T-cell (primary cell): ENCODE data around the gene RAB11B. TPM values are rescaled to one million over a fixed set of nuclear protein-coding genes. Genes with fewer than 3 reads are reported as not detected.

Experiments
- ATAC-seq, 4 experiments: fragments of 200-7000 bp in 3 of 4; fragments of 150-1000 bp in 1 of 4; cut with Tn5 transposase; replicated peaks in 1 of 4; 1 replicate in 3 of 4; 2 replicates in 1 of 4; pipeline ENCODE4 v1.10.0; 2021; ENCODE audit warnings: moderate library complexity in 3 of 4, mild to moderate bottlenecking in 2 of 4, moderate number of reproducible peaks in 1 of 4
- CTCF ChIA-PET, 2 donors: fragments of 300-600 bp; sonication (Branson Sonifier 250); formaldehyde crosslinking; loops; one replicate each; lab custom pipeline; 2022; ENCODE audit warnings: antibody characterized with exemption in 2 of 2; lab: Charles Lee
- POLR2A ChIA-PET, 2 donors: fragments of 300-600 bp; sonication (Branson Sonifier 250); formaldehyde crosslinking; loops; one replicate each; lab custom pipeline; 2022; ENCODE audit warnings: antibody characterized with exemption in 2 of 2; lab: Charles Lee
- DNase-seq, 35 experiments: peaks; one replicate each; pipeline versions ENCODE4 v3.0.0 to v3.0.0-alpha.2; 2013 to 2023
- H3K27ac ChIP-seq: one replicate; pipeline ENCODE4 v1.5.1; 2013; ENCODE audit warnings: low read length
- H3K27me3 ChIP-seq, 2 experiments: replicated peaks in 1 of 2; 1 replicate in 1 of 2; 2 replicates in 1 of 2; pipeline versions ENCODE4 v1.6.1 to v1.7.0; 2013; ENCODE audit warnings: low read length in 1 of 2, mixed read lengths in 1 of 2; ENCODE audit not compliant: control insufficient read depth in 2 of 2, insufficient read depth in 2 of 2; ENCODE audit errors: extremely low read depth in 1 of 2
- H3K36me3 ChIP-seq, 2 donors: 1 replicate in 1 of 2; 2 replicates in 1 of 2; pipeline versions ENCODE4 v1.6.1 to v1.7.0; 2013; ENCODE audit warnings: low read length in 1 of 2; ENCODE audit not compliant: control insufficient read depth in 2 of 2, insufficient read depth in 1 of 2; ENCODE audit errors: extremely low read depth in 1 of 2
- H3K4me1 ChIP-seq, 2 experiments: 1 replicate in 1 of 2; 2 replicates in 1 of 2; pipeline versions ENCODE4 v1.6.1 to v1.7.0; 2013; ENCODE audit warnings: low read length in 2 of 2, mixed read lengths in 1 of 2; ENCODE audit not compliant: insufficient read depth in 2 of 2, control insufficient read depth in 1 of 2; ENCODE audit errors: extremely low read depth in 1 of 2
- H3K4me3 ChIP-seq, 2 donors: 1 replicate in 1 of 2; 2 replicates in 1 of 2; pipeline versions ENCODE4 v1.5.1 to v1.7.0; 2013; ENCODE audit warnings: mild to moderate bottlenecking in 2 of 2, low read length in 1 of 2, moderate library complexity in 1 of 2; ENCODE audit not compliant: control insufficient read depth in 1 of 2; ENCODE audit errors: extremely low read depth in 1 of 2
- H3K9me3 ChIP-seq: 2 replicates; pipeline ENCODE4 v1.7.0; 2013
- H3K27ac Mint-ChIP-seq, 2 donors: one replicate each; pipeline ENCODE4 v1.8.0; 2020 to 2021; ENCODE audit warnings: mild to moderate bottlenecking in 2 of 2, mixed read lengths in 2 of 2
- H3K27me3 Mint-ChIP-seq, 2 donors: one replicate each; pipeline ENCODE4 v1.8.0; 2021 to 2022; ENCODE audit warnings: mixed read lengths in 2 of 2
- H3K36me3 Mint-ChIP-seq: one replicate; pipeline ENCODE4 v1.8.0; 2021; ENCODE audit warnings: mixed read lengths
- H3K4me1 Mint-ChIP-seq, 3 donors: one replicate each; pipeline ENCODE4 v1.8.0; 2020 to 2022; ENCODE audit warnings: mixed read lengths in 3 of 3, mild to moderate bottlenecking in 1 of 3
- H3K4me3 Mint-ChIP-seq, 3 donors: one replicate each; pipeline ENCODE4 v1.8.0; 2020 to 2022; ENCODE audit warnings: mild to moderate bottlenecking in 3 of 3, mixed read lengths in 3 of 3, moderate library complexity in 3 of 3
- H3K9me3 Mint-ChIP-seq, 3 donors: one replicate each; pipeline ENCODE4 v1.8.0; 2020 to 2022; ENCODE audit warnings: mixed read lengths in 3 of 3
- WGBS: methylation state at CpG from one replicate; pipeline ENCODE4 v1.1.5; 2013; ENCODE audit warnings: missing lambda C conversion rate; ENCODE audit not compliant: insufficient coverage; 5-methylcytosine and 5-hydroxymethylcytosine counted together
- total RNA-seq, 35 experiments: library from RNA in 6 of 35; stranded (reverse) in 6 of 35; fragments of 120-200 nt in 1 of 35; gene quantifications; one replicate each; pipeline versions ENCODE4 v1.2.1 to v1.2.4 and lab custom pipeline; 2013 to 2026

The RAB11B gene
- total RNA-seq, 5 donors from 2014 or later (not counting 1 experiment from before 2014, with no cell fraction given), result 87.5 to 125 (median 116) TPM

DNA sequence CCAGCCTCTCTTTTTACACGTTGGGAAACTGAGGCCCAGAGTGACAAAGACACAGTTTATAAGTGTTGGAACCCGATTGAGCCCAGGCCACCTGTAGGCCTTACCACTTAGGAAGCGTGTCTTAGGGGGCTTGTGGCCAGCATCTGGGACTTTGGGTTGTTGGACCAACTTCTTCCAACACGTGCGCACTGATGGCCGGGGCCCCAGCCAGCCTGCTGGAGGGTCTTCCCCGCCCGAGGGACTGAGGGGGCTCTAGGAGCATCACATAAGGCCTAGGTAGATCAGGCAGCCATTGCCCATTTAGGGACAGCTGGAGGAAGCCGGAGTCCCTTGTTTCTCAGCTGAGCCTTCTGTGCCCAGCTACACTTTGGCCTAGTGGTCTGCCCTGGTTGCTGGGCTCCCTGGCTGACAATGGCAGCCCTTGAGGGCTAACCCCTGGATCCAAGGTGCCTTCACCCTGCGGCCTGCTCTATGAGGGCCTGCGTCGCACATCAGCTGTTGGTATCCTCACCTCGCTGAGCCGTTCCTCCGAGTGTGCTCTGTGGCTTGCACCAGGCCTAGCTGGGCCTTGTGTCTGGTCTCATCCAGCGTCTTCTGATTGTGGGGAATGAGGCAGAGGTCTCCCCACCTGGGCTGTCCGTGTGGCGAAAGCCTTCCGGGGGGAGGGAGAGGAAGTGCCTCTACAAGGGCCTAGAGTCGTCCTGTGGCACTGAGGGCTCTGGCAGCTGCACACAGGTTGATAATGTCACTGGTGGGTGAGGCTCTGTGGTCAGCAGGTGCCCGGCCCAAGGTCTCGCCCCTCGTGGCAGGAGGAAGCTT is 1.2 kb downstream of the RAB11B start:
- Histone ChIP-seq H3K36me3 (peaks cover 6 to 7% of the 10 kb centered on the region in 2 donors), H3K27ac (peak overlapping the region; percentile 55), H3K4me3 (peak overlapping the region in 1 of 2 donors; percentile 79), H3K4me1 (peaks cover 7 to 41% of the 10 kb centered on the region in 2 experiments), H3K27me3 (no peaks in the 10 kb centered on the region), H3K9me3 (no peaks in the 10 kb centered on the region)
- H3K27me3 Mint-ChIP-seq, result no peaks in the 10 kb centered on the region
- peaks cover 26 to 47% (median 34%) of the 10 kb centered on the region in 3 donors for H3K4me1 Mint-ChIP-seq
- peaks cover 7% of the 10 kb centered on the region for H3K36me3 Mint-ChIP-seq
- H3K4me3 Mint-ChIP-seq, result peak overlapping the region; percentile 74 to 87 (median 80)
- ATAC-seq (no peak), DNase-seq (peak in 2 of 35 experiments; percentile 3 to 14)
- CTCF ChIA-PET, result interaction anchor here in 1 of 2 donors (0.6 to 2.5 kb wide), 2 partner anchors 22 to 825 kb away, joined by 4 to 24 read pairs; partner anchors contain the start of gene MARCHF2
- H3K27ac Mint-ChIP-seq, result peak overlapping the region; percentile 75 to 86
- POLR2A ChIA-PET, result no interaction called here
- WGBS, result 74% methylated on average over 22 of the region's 23 CpGs
- H3K9me3 Mint-ChIP-seq, result no peaks in the 10 kb centered on the region

DNA sequence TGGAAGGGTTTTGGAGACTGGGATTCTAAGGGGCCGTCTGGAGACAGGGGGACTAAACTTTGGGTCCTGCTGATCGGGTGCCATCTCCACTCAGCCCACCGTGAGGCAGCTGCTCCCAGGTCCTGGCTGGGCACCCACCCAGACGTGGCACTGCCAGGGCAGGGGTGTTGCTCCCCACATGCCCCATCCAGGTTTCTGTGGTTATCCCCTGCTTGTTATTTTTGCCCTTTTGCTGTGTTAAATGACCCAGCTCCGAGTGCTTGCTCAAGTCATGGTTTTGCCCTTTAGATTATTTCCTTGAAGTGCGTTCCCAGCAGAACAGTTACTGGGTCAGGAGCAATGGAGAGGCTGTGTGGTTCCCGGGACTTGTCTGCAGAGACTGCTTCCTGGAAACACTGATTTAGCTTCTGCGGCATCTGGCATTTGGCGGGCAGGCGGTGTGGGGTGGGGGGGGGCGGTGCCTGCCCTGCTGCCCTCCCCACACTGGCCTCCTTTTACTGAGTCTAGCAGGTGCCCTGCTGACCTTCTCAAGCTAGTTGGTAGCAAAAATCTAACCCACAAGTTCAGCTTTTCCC is 1.9 kb downstream of the RAB11B start:
- no peak overlapping the region for H3K4me3 ChIP-seq
- Mint-ChIP-seq H3K27me3 (no peaks in the 10 kb centered on the region), H3K36me3 (peaks cover 3% of the 10 kb centered on the region), H3K4me3 (peak overlapping the region; percentile 25 to 87 (median 53)), H3K9me3 (no peaks in the 10 kb centered on the region), H3K4me1 (peaks cover 33 to 50% (median 40%) of the 10 kb centered on the region in 3 donors), H3K27ac (peak overlapping the region; percentile 36 to 64)
- ChIA-PET CTCF (interaction anchor here (0.6 to 2.5 kb wide), 4 partner anchors 21 to 826 kb away, joined by 3 to 24 read pairs (median 4); partner anchors contain the start of gene MARCHF2 (in 1 of the 2)), POLR2A (interaction anchor here in 1 of 2 donors (0.6 kb wide), 1 partner anchor 51 kb away, joined by 5 read pairs; no protein-coding TSS in a partner anchor)
- no peak overlapping the region for H3K27ac ChIP-seq
- peaks cover 6 to 7% of the 10 kb centered on the region in 2 donors for H3K36me3 ChIP-seq
- DNase-seq (no peak), ATAC-seq (no peak)
- WGBS, result 60% methylated on average over 10 of the region's 11 CpGs
- H3K27me3 ChIP-seq, result no peaks in the 10 kb centered on the region
- H3K4me1 ChIP-seq, result peaks cover 7 to 48% of the 10 kb centered on the region in 2 experiments
- no peaks in the 10 kb centered on the region for H3K9me3 ChIP-seq

DNA sequence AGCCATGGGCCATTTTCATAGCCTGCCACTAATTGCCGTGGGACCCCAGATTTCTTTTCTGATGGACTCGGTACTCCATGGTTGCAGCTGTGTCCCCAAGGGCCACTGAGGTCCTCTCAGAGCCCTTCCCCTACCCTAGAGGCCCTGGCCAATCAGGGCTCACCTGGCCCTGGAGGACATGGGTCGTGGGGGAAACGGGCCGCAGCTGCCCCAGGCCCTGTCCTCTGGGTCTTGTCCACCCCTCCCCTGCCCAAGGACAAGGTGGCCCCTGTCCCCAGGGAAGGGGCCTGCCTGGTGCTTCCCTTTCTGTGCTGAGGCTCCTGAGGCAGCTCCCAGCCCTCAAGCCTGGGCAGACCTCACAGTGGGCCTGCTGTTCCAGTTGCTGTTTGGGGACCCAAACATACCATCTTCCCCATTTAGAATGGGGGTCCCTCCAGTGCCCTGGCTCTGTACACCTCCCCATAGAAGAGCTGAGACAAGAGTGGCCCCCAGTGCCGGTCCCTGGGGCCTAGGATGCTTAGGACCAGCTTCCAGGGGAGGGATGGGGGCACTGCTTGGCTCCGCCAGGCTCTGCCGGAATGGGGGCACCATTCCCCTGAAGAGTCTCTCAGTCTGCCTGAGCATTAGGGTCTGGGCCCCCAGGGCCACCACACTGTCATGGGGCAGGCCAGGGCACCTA is 3.2 kb downstream of the RAB11B start:
- H3K4me1 ChIP-seq, result peaks cover 7 to 57% of the 10 kb centered on the region in 2 experiments
- WGBS, result 90% methylated on average over 8 of the region's 8 CpGs
- ChIA-PET POLR2A (no interaction called here), CTCF (interaction anchor here (0.5 to 0.6 kb wide), 2 partner anchors 21 to 22 kb away, joined by 3 read pairs; no protein-coding TSS in a partner anchor)
- Mint-ChIP-seq H3K4me1 (peaks cover 36 to 58% (median 43%) of the 10 kb centered on the region in 3 donors), H3K36me3 (peaks cover 3% of the 10 kb centered on the region), H3K27me3 (no peaks in the 10 kb centered on the region), H3K9me3 (no peaks in the 10 kb centered on the region), H3K4me3 (peak overlapping the region in 1 of 3 donors; percentile 21), H3K27ac (peak overlapping the region in 1 of 2 donors; percentile 23)
- H3K36me3 ChIP-seq, result peaks cover 12 to 13% of the 10 kb centered on the region in 2 donors
- no peaks in the 10 kb centered on the region for H3K9me3 ChIP-seq
- no peak for ATAC-seq
- no peak overlapping the region for H3K27ac ChIP-seq
- DNase-seq, result no peak
- no peaks in the 10 kb centered on the region for H3K27me3 ChIP-seq
- H3K4me3 ChIP-seq, result no peak overlapping the region

DNA sequence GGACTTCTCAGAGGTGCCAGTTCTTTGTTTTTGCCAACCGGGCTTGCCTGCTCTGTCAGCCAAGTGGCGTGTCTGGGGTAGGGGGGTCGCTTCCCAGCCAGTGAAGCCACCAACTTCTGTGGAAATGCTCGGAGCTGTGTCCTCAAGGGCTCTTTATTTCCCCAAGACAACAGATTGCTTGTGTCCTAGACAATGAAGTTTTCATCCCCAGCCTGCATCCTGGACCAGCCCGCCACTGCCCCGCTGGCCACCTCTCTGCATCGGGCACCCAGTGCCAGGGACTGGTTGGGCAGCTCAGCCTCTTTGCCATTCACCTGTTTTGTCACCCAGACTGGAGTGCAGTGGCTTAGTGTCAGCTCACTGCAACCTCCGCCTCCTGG is 3.7 kb downstream of the RAB11B start:
- no peak overlapping the region for H3K27ac ChIP-seq
- DNase-seq (no peak), ATAC-seq (no peak)
- H3K4me1 Mint-ChIP-seq, result peaks cover 36 to 58% (median 43%) of the 10 kb centered on the region in 3 donors
- H3K4me3 ChIP-seq, result no peak overlapping the region
- peaks cover 3% of the 10 kb centered on the region for H3K36me3 Mint-ChIP-seq
- H3K4me1 ChIP-seq, result peaks cover 7 to 57% of the 10 kb centered on the region in 2 experiments
- ChIA-PET POLR2A (no interaction called here), CTCF (interaction anchor here (0.5 to 0.6 kb wide), 2 partner anchors 21 to 1708 kb away, joined by 3 read pairs; no protein-coding TSS in a partner anchor)
- H3K9me3 Mint-ChIP-seq, result no peaks in the 10 kb centered on the region
- H3K27me3 ChIP-seq, result no peaks in the 10 kb centered on the region
- no peak overlapping the region for H3K4me3 Mint-ChIP-seq
- no peak overlapping the region for H3K27ac Mint-ChIP-seq
- WGBS, result 90% methylated on average over 4 of the region's 8 CpGs
- no peaks in the 10 kb centered on the region for H3K9me3 ChIP-seq
- no peaks in the 10 kb centered on the region for H3K27me3 Mint-ChIP-seq
- peaks cover 12 to 14% of the 10 kb centered on the region in 2 donors for H3K36me3 ChIP-seq

DNA sequence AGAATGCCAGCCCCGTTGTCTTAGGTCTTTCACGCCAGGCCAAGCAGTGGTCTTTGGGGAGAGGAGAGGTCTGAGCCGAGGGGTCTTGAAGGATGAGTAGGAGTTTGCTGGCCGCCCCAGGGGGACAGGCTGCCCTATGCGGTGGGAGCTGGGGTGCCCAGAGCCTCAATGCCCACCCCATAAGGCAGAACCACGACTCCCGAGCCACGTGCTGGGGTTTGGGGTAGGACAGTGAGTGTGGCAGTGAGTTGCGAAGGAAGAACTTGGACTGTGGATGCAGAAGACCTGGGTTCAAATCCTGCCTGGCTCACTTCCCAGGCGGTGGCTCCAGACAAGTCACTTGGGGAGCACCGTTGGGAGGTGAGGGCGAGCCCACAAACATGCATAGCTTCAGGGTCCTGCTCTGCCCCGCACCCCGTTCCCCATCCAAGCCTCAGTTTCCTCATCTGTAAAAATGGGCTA is 5.5 kb downstream of the RAB11B start:
- CTCF ChIA-PET, result no interaction called here
- no peak overlapping the region for H3K4me3 ChIP-seq
- H3K9me3 Mint-ChIP-seq, result no peaks in the 10 kb centered on the region
- ATAC-seq, result no peak
- H3K36me3 ChIP-seq, result peaks cover 15 to 24% of the 10 kb centered on the region in 2 donors
- H3K27me3 Mint-ChIP-seq, result no peaks in the 10 kb centered on the region
- DNase-seq, result no peak
- H3K36me3 Mint-ChIP-seq, result peaks cover 8% of the 10 kb centered on the region
- peaks cover 36 to 50% (median 38%) of the 10 kb centered on the region in 3 donors for H3K4me1 Mint-ChIP-seq
- POLR2A ChIA-PET, result no interaction called here
- H3K27ac Mint-ChIP-seq, result no peak overlapping the region
- H3K9me3 ChIP-seq, result no peaks in the 10 kb centered on the region
- peaks cover 6 to 48% of the 10 kb centered on the region in 2 experiments for H3K4me1 ChIP-seq
- no peak overlapping the region for H3K27ac ChIP-seq
- 93% methylated on average over 13 of the region's 14 CpGs for whole genome bisulfite sequencing
- H3K4me3 Mint-ChIP-seq, result no peak overlapping the region
- no peaks in the 10 kb centered on the region for H3K27me3 ChIP-seq

DNA sequence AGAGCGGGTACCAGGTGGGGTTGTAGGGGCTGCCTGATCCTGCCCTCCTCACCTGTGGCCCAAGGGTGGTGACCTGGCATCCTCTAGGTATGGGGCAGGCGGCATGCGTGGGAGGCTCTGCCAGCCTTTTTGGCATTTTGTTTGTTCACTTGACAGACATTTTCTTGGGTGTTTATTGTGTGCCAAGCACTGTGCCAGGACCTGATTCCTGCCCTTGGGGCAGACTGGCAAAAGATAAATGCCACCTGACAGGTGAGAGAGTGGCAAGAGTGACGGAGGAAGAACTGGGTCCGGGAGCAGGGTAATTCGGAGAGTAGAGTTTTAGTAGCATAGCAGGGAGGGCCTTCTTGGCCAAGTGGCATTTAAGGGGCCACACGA is 6.0 kb downstream of the RAB11B start:
- Mint-ChIP-seq H3K36me3 (peaks cover 8% of the 10 kb centered on the region), H3K27ac (peak overlapping the region in 1 of 2 donors; percentile 49), H3K4me3 (no peak overlapping the region), H3K9me3 (no peaks in the 10 kb centered on the region), H3K27me3 (no peaks in the 10 kb centered on the region), H3K4me1 (peaks cover 31 to 45% (median 33%) of the 10 kb centered on the region in 3 donors)
- ChIA-PET POLR2A (no interaction called here), CTCF (no interaction called here)
- H3K36me3 ChIP-seq, result peaks cover 15 to 24% of the 10 kb centered on the region in 2 donors
- 83% methylated on average over 7 of the region's 7 CpGs for WGBS
- H3K4me3 ChIP-seq, result no peak overlapping the region
- no peak for ATAC-seq
- H3K9me3 ChIP-seq, result no peaks in the 10 kb centered on the region
- peaks cover 4 to 43% of the 10 kb centered on the region in 2 experiments for H3K4me1 ChIP-seq
- DNase-seq, result no peak
- H3K27me3 ChIP-seq, result no peaks in the 10 kb centered on the region
- no peak overlapping the region for H3K27ac ChIP-seq
